ENCODE measurements around the gene STX16. TPM values are rescaled to one million over a fixed set of nuclear protein-coding genes. Genes with fewer than 3 reads are reported as not detected.

Gene STX16
- total RNA-seq, 2 experiments from 2014 or later: 108 to 109 TPM

Other genes with a start within 250 kb of the STX16 start
- not detected for gene APCDD1L, start 135.9 kb upstream of the STX16 start, total RNA-seq
- gene NPEPL1, start 41.5 kb downstream of the STX16 start, total RNA-seq: 10 to 100 TPM; 15.4 to 17.1 TPM
- gene GNAS-AS1, start 199.6 kb downstream of the STX16 start, total RNA-seq: 1 to 10 TPM; 1.7 to 2.0 TPM
- gene GNAS, start 201.4 kb downstream of the STX16 start, total RNA-seq: 100 to 1,000 TPM; 703 to 723 TPM

Data from activated CD8-positive, alpha-beta T cell treated with anti-CD3 and anti-CD28 coated beads for 36 hours (primary cell).